Astrocyte of the cerebellum (primary cell): ENCODE measurements around the gene ZNF180.

Source experiments
- DNase-seq: peaks from one replicate; pipeline ENCODE4 v3.0.0-alpha.2; 2011; ENCODE audit warnings: low read depth
- H3K4me3 ChIP-seq: 2 replicates; pipeline ENCODE4 v1.5.1; 2011; ENCODE audit warnings: mild to moderate bottlenecking, low read depth, low read length, moderate library complexity
- in situ Hi-C: cut with HindIII; loops from 2 replicates; pipeline ENCODE4 v1.10.0; 2017; ENCODE audit warnings: low sequenced_read_pairs
- TF ChIP-seq, protein P1 (sequence below): IDR thresholded peaks from 2 replicates; pipeline ENCODE4 v1.5.1; 2012; ENCODE audit warnings: low read length, low read depth, moderate library complexity, mild to moderate bottlenecking; ENCODE audit errors: missing control alignments

ZNF180 gene

GRCh38 chr19:44525721-44526430 lies 25.6 kb upstream of the ZNF180 start:
- in situ Hi-C loops: no loop called here
- no peak for DNase-seq
- H3K4me3 ChIP-seq: no peak overlapping the region
- TF ChIP-seq, protein P1, sequence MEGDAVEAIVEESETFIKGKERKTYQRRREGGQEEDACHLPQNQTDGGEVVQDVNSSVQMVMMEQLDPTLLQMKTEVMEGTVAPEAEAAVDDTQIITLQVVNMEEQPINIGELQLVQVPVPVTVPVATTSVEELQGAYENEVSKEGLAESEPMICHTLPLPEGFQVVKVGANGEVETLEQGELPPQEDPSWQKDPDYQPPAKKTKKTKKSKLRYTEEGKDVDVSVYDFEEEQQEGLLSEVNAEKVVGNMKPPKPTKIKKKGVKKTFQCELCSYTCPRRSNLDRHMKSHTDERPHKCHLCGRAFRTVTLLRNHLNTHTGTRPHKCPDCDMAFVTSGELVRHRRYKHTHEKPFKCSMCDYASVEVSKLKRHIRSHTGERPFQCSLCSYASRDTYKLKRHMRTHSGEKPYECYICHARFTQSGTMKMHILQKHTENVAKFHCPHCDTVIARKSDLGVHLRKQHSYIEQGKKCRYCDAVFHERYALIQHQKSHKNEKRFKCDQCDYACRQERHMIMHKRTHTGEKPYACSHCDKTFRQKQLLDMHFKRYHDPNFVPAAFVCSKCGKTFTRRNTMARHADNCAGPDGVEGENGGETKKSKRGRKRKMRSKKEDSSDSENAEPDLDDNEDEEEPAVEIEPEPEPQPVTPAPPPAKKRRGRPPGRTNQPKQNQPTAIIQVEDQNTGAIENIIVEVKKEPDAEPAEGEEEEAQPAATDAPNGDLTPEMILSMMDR: no peak

DNA sequence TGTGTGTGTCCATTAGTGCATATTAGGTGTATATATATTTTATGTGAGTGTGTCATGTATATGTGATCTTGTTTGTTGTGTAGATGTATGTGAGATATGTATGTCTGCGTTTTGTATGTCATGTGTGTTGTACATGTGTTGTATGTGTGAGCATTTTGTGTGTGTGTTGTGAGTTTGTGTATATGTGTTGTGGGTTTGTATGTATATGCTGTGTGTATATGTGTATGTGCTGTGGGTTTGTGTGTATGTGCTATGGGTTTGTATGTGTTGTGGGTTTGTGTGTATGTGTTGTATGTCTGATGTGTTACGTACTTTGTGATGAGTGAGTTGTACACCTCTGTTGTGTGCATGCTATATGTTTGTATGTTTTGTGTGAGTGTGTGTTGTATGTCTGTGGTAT lies 21.0 kb upstream of the ZNF180 start:
- DNase-seq: no peak
- H3K4me3 ChIP-seq: no peak overlapping the region
- in situ Hi-C loops: no loop called here
- TF ChIP-seq, protein P1: no peak

DNA sequence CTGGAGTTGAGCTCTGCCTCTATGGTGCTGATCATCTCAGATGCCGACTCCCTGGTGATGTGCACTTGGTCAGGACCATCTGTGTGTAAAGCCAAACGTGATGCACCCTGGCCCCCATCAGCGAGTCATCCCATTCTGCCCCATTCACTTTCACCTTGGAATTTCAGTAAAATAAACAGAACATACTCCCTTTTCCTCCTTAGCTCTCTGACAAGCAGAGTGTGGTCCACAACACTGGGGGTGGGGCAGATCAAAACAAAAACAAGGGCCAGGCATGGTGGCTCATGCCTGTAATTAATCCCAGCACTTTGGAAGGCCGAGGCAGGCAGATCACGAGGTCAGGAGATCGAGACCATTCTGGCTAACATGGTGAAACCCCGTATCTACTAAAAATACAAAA lies 16.8 kb upstream of the ZNF180 start:
- in situ Hi-C loops: no loop called here
- no peak for DNase-seq
- TF ChIP-seq, protein P1: no peak
- H3K4me3 ChIP-seq: no peak overlapping the region

GRCh38 chr19:44515907-44516306 lies 15.6 kb upstream of the ZNF180 start:
- TF ChIP-seq, protein P1: no peak
- in situ Hi-C loops: no loop called here
- no peak overlapping the region for H3K4me3 ChIP-seq
- DNase-seq: no peak

- in situ Hi-C loops: no loop called here
- DNase-seq: no peak
- TF ChIP-seq, protein P1: no peak
- no peak overlapping the region for H3K4me3 ChIP-seq
Observed at GRCh38 chr19:44515031-44515430, 14.7 kb upstream of the ZNF180 start.

GRCh38 chr19:44512326-44513298 lies 12.3 kb upstream of the ZNF180 start:
- TF ChIP-seq, protein P1: peak; percentile 40
- DNase-seq: peak; percentile 33
- H3K4me3 ChIP-seq: no peak overlapping the region
- in situ Hi-C loops: no loop called here
